Measurements from ENCODE around the gene CUEDC1. TPM values are rescaled to one million over a fixed set of nuclear protein-coding genes. Genes with fewer than 3 reads are reported as not detected.
A peak's percentile ranks its signal among the peaks of the same experiment; 100 is the strongest.

The CUEDC1 gene
- total and polyA plus RNA-seq, 11 donors: 29.6 to 68.5 (median 42.2) TPM

DNA sequence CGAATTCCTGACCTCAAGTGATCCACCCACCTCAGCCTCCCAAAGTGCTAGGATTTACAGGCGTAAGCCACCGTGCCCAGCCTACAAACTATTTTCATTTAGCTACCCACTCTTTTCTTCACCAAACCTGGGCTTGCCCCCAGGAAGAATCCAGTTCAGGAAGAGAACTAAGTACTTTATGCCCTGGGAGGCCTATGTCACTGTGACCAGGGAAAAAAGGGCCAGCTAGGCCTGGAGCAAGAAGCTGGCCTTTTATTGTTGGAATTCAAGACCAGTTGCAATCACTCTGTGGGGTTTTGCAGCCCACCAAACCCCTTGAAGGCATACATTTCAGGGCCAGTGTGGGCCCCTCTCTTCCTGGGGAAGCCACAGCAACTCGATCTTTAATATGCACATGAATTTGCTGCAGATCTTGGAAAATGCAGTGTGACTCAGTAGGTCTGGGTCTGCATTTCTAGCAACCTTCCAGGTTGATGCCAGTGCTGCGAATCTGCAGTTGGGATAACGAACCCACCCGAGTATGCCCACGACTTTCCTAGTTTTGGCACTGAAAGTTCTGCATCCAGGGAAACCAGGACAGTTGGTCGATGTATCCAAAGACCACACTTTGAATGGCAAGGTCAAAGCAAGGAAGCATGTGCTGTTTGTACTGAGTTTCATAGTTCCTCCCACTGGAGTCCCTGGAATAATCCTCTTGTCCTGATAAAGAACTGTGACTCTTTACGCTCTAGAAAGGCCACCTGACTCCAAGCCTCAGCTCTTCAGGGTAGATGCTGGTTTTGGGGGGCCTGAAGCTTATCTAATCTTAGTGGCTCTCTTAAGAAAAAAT is 98.2 kb downstream of the CUEDC1 start:
- intact Hi-C loops (cut with DNase I): loop anchor here in 7 of 10 donors (2.0 to 10.0 kb wide), 6 partner anchors 35 to 260 kb away; partner anchors contain the start of gene DYNLL2 (in 6 of the 7)
- TF ChIP-seq POLR2A (IDR thresholded peaks at IDR 0.05): no peak
- TF ChIP-seq, protein P1, sequence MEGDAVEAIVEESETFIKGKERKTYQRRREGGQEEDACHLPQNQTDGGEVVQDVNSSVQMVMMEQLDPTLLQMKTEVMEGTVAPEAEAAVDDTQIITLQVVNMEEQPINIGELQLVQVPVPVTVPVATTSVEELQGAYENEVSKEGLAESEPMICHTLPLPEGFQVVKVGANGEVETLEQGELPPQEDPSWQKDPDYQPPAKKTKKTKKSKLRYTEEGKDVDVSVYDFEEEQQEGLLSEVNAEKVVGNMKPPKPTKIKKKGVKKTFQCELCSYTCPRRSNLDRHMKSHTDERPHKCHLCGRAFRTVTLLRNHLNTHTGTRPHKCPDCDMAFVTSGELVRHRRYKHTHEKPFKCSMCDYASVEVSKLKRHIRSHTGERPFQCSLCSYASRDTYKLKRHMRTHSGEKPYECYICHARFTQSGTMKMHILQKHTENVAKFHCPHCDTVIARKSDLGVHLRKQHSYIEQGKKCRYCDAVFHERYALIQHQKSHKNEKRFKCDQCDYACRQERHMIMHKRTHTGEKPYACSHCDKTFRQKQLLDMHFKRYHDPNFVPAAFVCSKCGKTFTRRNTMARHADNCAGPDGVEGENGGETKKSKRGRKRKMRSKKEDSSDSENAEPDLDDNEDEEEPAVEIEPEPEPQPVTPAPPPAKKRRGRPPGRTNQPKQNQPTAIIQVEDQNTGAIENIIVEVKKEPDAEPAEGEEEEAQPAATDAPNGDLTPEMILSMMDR (IDR thresholded peaks at IDR 0.05): no peak
- Histone ChIP-seq H3K36me3 (no peaks in the 10 kb centered on the region), H3K4me1 (peaks cover 3 to 58% (median 37%) of the 10 kb centered on the region in 12 donors), H3K27me3 (no peaks in the 10 kb centered on the region), H3K4me3 (no peak overlapping the region), H3K27ac (peak overlapping the region in 1 of 12 donors; percentile 25), H3K9me3 (no peaks in the 10 kb centered on the region)
- WGBS, 4 donors: 73 to 81% (median 77%) methylated on average over 10 of the region's 10 CpGs
- DNase-seq (no peak), ATAC-seq (no peak)

DNA sequence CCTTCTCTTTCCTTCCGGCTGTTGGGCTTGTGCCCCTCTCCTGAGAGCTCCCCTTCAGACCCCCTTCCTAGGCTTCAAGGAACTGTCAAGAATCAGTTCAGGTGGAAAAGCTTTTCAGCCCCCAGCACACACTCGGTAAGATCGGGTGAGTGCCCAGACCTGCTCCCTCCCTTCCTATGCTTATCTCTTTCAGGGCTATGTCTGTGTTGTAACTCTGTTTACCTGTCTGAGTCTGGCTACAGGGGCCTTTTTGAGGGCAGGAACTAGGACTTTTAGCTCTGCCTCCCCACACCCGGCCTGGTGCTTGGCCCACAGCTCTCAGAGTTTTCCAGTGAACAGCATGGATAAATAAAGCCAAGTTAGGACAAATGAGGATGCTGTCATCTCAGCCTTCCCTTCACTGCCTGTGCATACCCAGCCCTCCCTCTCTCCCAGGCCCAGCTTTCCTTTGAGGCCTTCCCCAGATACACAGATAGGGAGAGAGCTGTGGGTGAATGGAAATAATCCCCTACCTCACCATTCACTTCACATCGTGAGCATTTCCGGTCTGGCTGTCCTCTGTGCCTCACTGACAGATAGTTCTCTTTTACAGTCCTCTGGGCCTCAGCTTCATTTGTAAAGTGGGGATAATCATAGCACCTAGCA is 99.7 kb downstream of the CUEDC1 start:
- no peaks in the 10 kb centered on the region for H3K36me3 ChIP-seq
- H3K27me3 ChIP-seq: no peaks in the 10 kb centered on the region
- no peak overlapping the region for H3K4me3 ChIP-seq
- 46 to 54% (median 50%) methylated on average over 6 of the region's 6 CpGs for WGBS, 4 donors
- no peak for TF ChIP-seq POLR2A (IDR thresholded peaks at IDR 0.05)
- TF ChIP-seq, protein P1 (IDR thresholded peaks at IDR 0.05): no peak
- ATAC-seq (no peak), DNase-seq (no peak)
- intact Hi-C loops (cut with DNase I): loop anchor here in 7 of 10 donors (2.0 to 10.0 kb wide), 6 partner anchors 37 to 262 kb away; partner anchors contain the start of gene DYNLL2 (in 6 of the 7)
- H3K4me1 ChIP-seq: peaks cover 0 to 57% (median 34%) of the 10 kb centered on the region in 12 donors
- no peaks in the 10 kb centered on the region for H3K9me3 ChIP-seq
- H3K27ac ChIP-seq: peak overlapping the region in 7 of 12 donors; percentile 32 to 97 (median 92)

DNA sequence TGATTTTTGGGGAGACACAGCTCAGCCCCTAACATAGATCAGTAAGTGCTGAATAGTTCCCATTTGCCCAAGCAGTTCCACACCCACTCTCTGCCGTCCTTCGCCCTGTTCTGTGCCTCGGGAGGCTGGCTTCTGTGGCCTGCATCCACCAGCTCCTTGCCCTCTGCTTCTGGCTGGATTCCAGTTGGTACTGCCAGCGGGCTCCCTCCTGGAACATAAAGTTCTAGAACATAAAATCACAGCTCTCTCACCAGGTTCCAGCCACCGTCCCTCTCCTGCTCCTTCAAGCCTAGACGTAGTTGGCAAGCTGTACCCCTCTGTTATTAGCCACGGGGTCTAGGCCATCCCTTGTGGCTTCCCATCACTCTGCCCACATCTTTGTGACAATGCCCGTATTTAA is 101.5 kb downstream of the CUEDC1 start:
- Histone ChIP-seq H3K4me1 (peaks cover 4 to 65% (median 33%) of the 10 kb centered on the region in 12 donors), H3K27ac (peak overlapping the region; percentile 88 to 97 (median 93)), H3K9me3 (no peaks in the 10 kb centered on the region), H3K4me3 (no peak overlapping the region), H3K27me3 (no peaks in the 10 kb centered on the region), H3K36me3 (peaks cover 0 to 3% (median 2%) of the 10 kb centered on the region in 9 donors)
- intact Hi-C loops (cut with DNase I): loop anchor here in 8 of 10 donors (5.0 to 10.0 kb wide), 3 partner anchors 39 to 234 kb away; partner anchors contain the start of gene DYNLL2 (in 6 of the 8)
- TF ChIP-seq POLR2A (IDR thresholded peaks at IDR 0.05): no peak
- TF ChIP-seq, protein P1 (IDR thresholded peaks at IDR 0.05): no peak
- DNase-seq (peak in 3 of 5 donors; percentile 52 to 88 (median 79)), ATAC-seq (peak; percentile 0 to 40 (median 22))
- whole genome bisulfite sequencing, 4 donors: 40 to 72% (median 53%) methylated on average over 8 of the region's 8 CpGs

DNA sequence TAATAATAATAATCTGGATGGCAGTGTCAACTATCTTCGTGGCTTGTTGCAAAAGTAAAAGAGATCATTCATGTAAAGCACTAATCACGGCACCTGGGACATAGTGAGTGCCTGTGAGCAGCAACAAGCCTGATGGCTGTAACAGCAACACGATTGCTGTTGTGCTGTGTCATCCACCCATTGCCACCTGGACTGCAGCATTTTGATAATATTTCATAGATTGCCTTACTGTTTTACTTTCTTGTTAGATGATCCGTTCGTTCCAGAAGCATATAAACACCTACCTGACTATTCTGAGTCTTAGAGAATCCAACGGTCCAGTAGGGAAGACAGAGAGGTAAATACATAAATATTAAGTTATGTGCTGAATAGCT is 102.3 kb downstream of the CUEDC1 start:
- WGBS, 4 donors: 59 to 61% (median 60%) methylated on average over 6 of the region's 6 CpGs
- ATAC-seq (no peak), DNase-seq (no peak)
- Histone ChIP-seq H3K27me3 (no peaks in the 10 kb centered on the region), H3K27ac (peak overlapping the region; percentile 88 to 97 (median 93)), H3K4me3 (no peak overlapping the region), H3K36me3 (peaks cover 0 to 11% (median 4%) of the 10 kb centered on the region in 9 donors), H3K9me3 (no peaks in the 10 kb centered on the region), H3K4me1 (peaks cover 4 to 68% (median 35%) of the 10 kb centered on the region in 12 donors)
- TF ChIP-seq, protein P1 (IDR thresholded peaks at IDR 0.05): no peak
- TF ChIP-seq POLR2A (IDR thresholded peaks at IDR 0.05): no peak
- intact Hi-C loops (cut with DNase I): loop anchor here in 8 of 10 donors (5.0 to 10.0 kb wide), 3 partner anchors 39 to 234 kb away; partner anchors contain the start of gene DYNLL2 (in 6 of the 8)

Measured in heart left ventricle (tissue), 16 donors.